ENCODE results near the gene BMPR1A.

DNA sequence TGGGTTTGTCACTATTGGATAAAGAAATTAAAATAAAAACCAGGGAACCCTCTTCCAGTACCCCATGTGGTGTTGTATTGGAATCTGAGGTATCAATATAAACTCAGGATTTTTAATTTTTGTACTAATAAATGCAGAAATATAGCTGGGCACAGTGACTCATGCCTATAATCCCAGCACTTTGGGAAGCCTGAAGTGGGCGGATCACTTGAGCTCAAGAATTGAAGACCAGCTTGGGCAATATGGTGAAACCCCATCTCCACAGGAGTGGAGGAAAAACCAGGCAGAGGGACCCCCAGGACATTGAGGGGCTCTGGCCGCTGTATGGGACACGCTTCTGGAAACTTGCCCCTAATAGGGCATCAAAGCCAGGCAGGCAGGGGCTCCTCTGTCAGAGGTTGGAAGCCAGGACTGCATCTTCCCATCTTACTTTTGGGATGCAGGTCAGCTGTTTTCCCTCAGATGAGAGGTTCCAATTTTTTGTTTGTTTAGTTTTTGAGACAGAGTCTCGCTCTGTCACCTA lies 222.9 kb downstream of the BMPR1A start:
- TF ChIP-seq, protein P1, sequence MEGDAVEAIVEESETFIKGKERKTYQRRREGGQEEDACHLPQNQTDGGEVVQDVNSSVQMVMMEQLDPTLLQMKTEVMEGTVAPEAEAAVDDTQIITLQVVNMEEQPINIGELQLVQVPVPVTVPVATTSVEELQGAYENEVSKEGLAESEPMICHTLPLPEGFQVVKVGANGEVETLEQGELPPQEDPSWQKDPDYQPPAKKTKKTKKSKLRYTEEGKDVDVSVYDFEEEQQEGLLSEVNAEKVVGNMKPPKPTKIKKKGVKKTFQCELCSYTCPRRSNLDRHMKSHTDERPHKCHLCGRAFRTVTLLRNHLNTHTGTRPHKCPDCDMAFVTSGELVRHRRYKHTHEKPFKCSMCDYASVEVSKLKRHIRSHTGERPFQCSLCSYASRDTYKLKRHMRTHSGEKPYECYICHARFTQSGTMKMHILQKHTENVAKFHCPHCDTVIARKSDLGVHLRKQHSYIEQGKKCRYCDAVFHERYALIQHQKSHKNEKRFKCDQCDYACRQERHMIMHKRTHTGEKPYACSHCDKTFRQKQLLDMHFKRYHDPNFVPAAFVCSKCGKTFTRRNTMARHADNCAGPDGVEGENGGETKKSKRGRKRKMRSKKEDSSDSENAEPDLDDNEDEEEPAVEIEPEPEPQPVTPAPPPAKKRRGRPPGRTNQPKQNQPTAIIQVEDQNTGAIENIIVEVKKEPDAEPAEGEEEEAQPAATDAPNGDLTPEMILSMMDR (conservative IDR thresholded peaks at IDR 0.05; ENCODE audit: low read depth in 2 of 2) = no peak
- TF ChIP-seq EZH2 (IDR thresholded peaks at IDR 0.05; ENCODE audit: low read depth, unreplicated experiment) = no peak
- TF ChIP-seq POLR2AphosphoS5 (IDR thresholded peaks at IDR 0.05; ENCODE audit: low read depth) = no peak
